Stimulated activated naive B cell treated with anti-CD40 and anti-IgM and Interleukin-4, amounts not matched to agents 10 μg/mL and 1 μg/mL and 100 μg/mL, for 72 hours (primary cell): ENCODE data around the gene CYBA.

Experiments used
- ATAC-seq, 2 donors: fragments of 150-1000 bp; cut with Tn5 transposase; replicated peaks; 2 replicates each; pipeline ENCODE4 v1.10.0; 2021; ENCODE audit warnings: moderate library complexity in 1 of 2
- DNase-seq: peaks from one replicate; pipeline ENCODE4 v3.0.0; 2021
- H3K27ac Mint-ChIP-seq: one replicate; pipeline ENCODE4 v1.8.0; 2022; ENCODE audit warnings: mild to moderate bottlenecking, mixed read lengths
- H3K27me3 Mint-ChIP-seq, 2 donors: one replicate each; pipeline ENCODE4 v1.8.0; 2022; ENCODE audit warnings: mixed read lengths in 2 of 2
- H3K36me3 Mint-ChIP-seq, 2 donors: one replicate each; pipeline ENCODE4 v1.8.0; 2022; ENCODE audit warnings: mixed read lengths in 2 of 2, mild to moderate bottlenecking in 1 of 2
- H3K4me1 Mint-ChIP-seq, 2 donors: one replicate each; pipeline ENCODE4 v1.8.0; 2022; ENCODE audit warnings: mixed read lengths in 2 of 2, mild to moderate bottlenecking in 1 of 2
- H3K4me3 Mint-ChIP-seq, 2 donors: one replicate each; pipeline ENCODE4 v1.8.0; 2022; ENCODE audit warnings: mild to moderate bottlenecking in 2 of 2, mixed read lengths in 2 of 2, moderate library complexity in 1 of 2
- H3K9me3 Mint-ChIP-seq, 2 donors: one replicate each; pipeline ENCODE4 v1.8.0; 2022; ENCODE audit warnings: mixed read lengths in 2 of 2, mild to moderate bottlenecking in 1 of 2

CYBA gene

GRCh38 chr16:88651276-88651988 lies 579 bp upstream of the CYBA start:
- ATAC-seq, result peak; percentile 87 to 89
- peak overlapping the region; percentile 92 to 96 for H3K4me3 Mint-ChIP-seq
- no peaks in the 10 kb centered on the region for H3K27me3 Mint-ChIP-seq
- H3K27ac Mint-ChIP-seq, result peak overlapping the region; percentile 98
- H3K9me3 Mint-ChIP-seq, result no peaks in the 10 kb centered on the region
- DNase-seq, result peak; percentile 94
- H3K4me1 Mint-ChIP-seq, result peaks cover 33 to 58% of the 10 kb centered on the region in 2 donors
- peaks cover 50 to 52% of the 10 kb centered on the region in 2 donors for H3K36me3 Mint-ChIP-seq

DNA sequence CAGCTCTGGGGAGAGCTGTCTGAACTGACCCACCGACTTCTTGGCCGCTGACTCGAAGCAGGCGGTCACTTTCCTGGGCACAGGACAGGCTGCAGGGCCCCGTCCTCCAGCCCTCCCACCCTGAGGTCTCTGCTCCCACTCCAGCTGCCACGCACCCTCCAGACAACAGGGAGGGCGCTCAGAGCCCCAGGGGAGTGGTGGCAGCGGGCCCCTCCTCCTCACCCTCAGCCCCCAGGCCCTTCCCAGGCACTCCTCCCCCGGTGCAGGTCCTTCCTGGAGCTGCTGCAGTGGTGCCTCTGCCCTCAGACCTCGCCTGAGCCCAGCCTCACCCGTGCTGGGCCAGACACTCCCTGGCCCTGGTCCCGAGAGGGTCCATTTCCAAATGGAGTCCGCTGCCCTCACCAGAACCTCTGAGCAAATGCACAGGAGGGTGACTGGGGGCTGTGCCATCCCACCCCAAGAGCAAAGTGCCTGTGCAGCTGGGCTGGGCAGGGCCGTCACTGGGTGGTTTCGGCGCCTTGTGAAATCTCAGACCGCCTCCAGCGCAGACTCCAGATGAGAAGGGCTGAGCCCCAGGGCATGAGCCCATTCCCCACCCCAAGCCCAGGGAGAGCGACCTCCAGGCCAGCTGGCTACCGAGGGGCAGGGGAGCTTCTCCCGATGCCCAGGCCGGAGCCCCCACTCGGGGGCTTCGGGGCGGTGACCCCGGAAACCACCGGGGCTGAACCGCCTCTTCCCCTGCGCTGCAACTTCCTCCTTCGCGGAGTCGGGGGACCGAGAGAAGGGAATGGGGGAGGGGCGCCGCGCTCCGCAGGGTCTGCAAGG lies 717 bp downstream of the CYBA start:
- Mint-ChIP-seq H3K27me3 (no peaks in the 10 kb centered on the region), H3K4me1 (peaks cover 35 to 71% of the 10 kb centered on the region in 2 donors), H3K36me3 (peaks cover 52 to 53% of the 10 kb centered on the region in 2 donors), H3K9me3 (no peaks in the 10 kb centered on the region), H3K27ac (peak overlapping the region; percentile 98), H3K4me3 (peak overlapping the region; percentile 92 to 96)
- ATAC-seq (peak; percentile 14 to 15), DNase-seq (peak; percentile 50)

GRCh38 chr16:88649195-88649923 lies 1.5 kb downstream of the CYBA start:
- ATAC-seq (no peak), DNase-seq (no peak)
- Mint-ChIP-seq H3K27ac (peak overlapping the region; percentile 98), H3K4me1 (peaks cover 35 to 79% of the 10 kb centered on the region in 2 donors), H3K36me3 (peaks cover 53% of the 10 kb centered on the region in 2 donors), H3K4me3 (peak overlapping the region; percentile 92 to 96), H3K9me3 (no peaks in the 10 kb centered on the region), H3K27me3 (no peaks in the 10 kb centered on the region)

DNA sequence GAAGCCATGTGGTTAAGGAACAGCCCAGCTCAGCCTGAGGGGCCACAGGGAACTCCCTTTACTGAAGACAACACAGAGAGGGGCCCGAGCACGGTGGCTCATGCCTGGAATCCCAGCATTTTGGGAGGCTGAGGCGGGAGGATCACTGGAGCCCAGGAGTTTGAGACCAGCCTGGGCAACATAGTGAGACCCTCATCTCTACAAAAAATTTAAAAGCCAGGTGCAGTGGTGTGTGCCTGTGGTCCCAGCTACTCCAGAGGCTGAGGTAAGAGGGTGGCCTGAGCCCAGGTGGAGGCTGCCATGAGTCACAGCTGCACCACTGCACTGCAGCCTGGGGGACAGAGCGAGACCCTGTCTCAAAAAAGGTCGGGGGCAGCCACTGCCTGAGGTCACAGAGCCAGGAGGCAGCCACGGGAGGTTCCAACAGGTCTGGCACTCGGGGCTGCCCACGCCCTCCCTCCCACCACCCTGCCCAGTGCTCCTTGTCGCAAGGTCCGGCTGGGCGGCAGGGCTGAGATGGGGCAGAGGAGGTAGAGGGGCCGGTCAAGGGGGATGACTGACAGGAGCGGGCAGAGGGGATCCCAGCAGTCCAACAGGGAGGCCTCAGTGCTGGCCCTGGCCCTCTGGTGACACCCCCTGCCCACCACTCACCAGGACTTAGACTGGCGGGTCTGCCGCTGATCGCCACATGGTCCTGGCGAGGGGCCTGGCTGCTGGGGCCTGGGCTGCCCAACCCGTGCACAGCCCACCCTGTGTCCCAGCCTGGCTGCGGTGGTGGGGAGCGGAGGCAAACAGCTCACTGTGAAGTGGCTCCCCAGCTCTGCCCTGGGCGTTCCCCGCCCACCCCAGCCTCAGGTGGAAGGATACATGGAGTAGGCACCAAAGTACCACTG lies 3.4 kb downstream of the CYBA start:
- peak overlapping the region; percentile 44 to 51 for H3K4me3 Mint-ChIP-seq
- ATAC-seq (no peak), DNase-seq (no peak)
- H3K36me3 Mint-ChIP-seq, result peaks cover 46 to 47% of the 10 kb centered on the region in 2 donors
- no peaks in the 10 kb centered on the region for H3K9me3 Mint-ChIP-seq
- H3K27ac Mint-ChIP-seq, result peak overlapping the region; percentile 76
- H3K4me1 Mint-ChIP-seq, result peaks cover 34 to 80% of the 10 kb centered on the region in 2 donors
- H3K27me3 Mint-ChIP-seq, result no peaks in the 10 kb centered on the region

- Mint-ChIP-seq H3K4me1 (peaks cover 33 to 80% of the 10 kb centered on the region in 2 donors), H3K4me3 (peak overlapping the region in 1 of 2 donors; percentile 19)
Measured at GRCh38 chr16:88646345-88647034, 4.4 kb downstream of the CYBA start.

GRCh38 chr16:88645941-88646340 lies 4.9 kb downstream of the CYBA start:
- H3K4me1 Mint-ChIP-seq, result peaks cover 32 to 80% of the 10 kb centered on the region in 2 donors
- no peaks in the 10 kb centered on the region for H3K27me3 Mint-ChIP-seq
- no peak overlapping the region for H3K4me3 Mint-ChIP-seq
- H3K36me3 Mint-ChIP-seq, result peaks cover 49 to 51% of the 10 kb centered on the region in 2 donors
- no peaks in the 10 kb centered on the region for H3K9me3 Mint-ChIP-seq
- ATAC-seq (no peak), DNase-seq (no peak)
- H3K27ac Mint-ChIP-seq, result no peak overlapping the region

More at GRCh38 chr16:88646345-88647034, 4.4 kb downstream of the CYBA start:
- peaks cover 51 to 53% of the 10 kb centered on the region in 2 donors for H3K36me3 Mint-ChIP-seq
- no peaks in the 10 kb centered on the region for H3K9me3 Mint-ChIP-seq
- ATAC-seq (no peak), DNase-seq (no peak)
- peak overlapping the region; percentile 25 for H3K27ac Mint-ChIP-seq
- H3K27me3 Mint-ChIP-seq, result no peaks in the 10 kb centered on the region

- DNase-seq (no peak), ATAC-seq (no peak)
- Mint-ChIP-seq H3K27me3 (peaks cover 0 to under 1% of the 10 kb centered on the region in 2 donors), H3K27ac (peak overlapping the region; percentile 25), H3K4me3 (no peak overlapping the region), H3K9me3 (no peaks in the 10 kb centered on the region), H3K36me3 (peaks cover 45 to 54% of the 10 kb centered on the region in 2 donors), H3K4me1 (peaks cover 35 to 84% of the 10 kb centered on the region in 2 donors)
Measured at GRCh38 chr16:88645455-88645854, 5.4 kb downstream of the CYBA start.

- peaks cover 39 to 92% of the 10 kb centered on the region in 2 donors for H3K4me1 Mint-ChIP-seq
- no peak overlapping the region for H3K27ac Mint-ChIP-seq
- peaks cover 0 to 5% of the 10 kb centered on the region in 2 donors for H3K27me3 Mint-ChIP-seq
- no peaks in the 10 kb centered on the region for H3K9me3 Mint-ChIP-seq
- DNase-seq (no peak), ATAC-seq (no peak)
- H3K4me3 Mint-ChIP-seq, result no peak overlapping the region
- H3K36me3 Mint-ChIP-seq, result peaks cover 33 to 40% of the 10 kb centered on the region in 2 donors
Measured at GRCh38 chr16:88643644-88643932, 7.3 kb downstream of the CYBA start.

DNA sequence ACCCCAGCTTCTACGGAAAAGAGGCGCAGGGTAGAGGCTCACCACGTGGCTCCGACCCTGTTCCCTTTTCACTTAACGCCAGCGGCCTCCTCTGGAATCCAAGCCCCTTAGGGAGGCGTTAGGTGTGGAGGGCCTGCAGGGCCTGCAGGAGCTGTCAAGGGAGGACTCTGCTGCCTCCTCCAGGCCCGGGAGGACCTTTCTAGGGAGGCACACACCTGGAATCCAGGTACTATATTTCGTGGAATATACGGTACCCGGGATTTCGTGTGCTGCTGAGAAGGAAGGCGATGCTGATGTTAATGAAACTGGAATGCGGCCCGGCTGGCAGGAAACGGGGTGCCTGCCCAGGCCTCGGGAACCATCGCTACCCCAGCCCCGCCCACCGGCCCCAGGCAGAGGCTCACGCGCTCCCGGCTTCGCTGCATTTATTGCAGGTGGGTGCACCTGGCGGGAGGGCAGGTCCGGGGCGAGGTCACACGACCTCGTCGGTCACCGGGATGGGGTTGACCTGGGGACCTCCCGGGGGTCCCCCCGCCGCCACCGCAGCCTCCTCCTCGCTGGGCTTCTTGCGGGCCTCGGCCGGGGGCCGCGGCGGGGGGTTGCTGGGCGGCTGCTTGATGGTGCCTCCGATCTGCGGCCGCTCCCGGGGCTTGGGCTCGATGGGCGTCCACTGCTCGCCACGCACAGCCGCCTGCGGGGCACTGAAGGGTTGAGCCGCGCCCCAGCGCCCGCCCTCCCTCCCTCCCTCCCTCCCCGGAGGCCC lies 7.8 kb downstream of the CYBA start:
- Mint-ChIP-seq H3K27me3 (peaks cover 0 to 5% of the 10 kb centered on the region in 2 donors), H3K9me3 (no peaks in the 10 kb centered on the region), H3K4me1 (peaks cover 42 to 92% of the 10 kb centered on the region in 2 donors), H3K4me3 (no peak overlapping the region), H3K27ac (no peak overlapping the region), H3K36me3 (peaks cover 33 to 40% of the 10 kb centered on the region in 2 donors)
- DNase-seq, result no peak
- ATAC-seq, result no peak

DNA sequence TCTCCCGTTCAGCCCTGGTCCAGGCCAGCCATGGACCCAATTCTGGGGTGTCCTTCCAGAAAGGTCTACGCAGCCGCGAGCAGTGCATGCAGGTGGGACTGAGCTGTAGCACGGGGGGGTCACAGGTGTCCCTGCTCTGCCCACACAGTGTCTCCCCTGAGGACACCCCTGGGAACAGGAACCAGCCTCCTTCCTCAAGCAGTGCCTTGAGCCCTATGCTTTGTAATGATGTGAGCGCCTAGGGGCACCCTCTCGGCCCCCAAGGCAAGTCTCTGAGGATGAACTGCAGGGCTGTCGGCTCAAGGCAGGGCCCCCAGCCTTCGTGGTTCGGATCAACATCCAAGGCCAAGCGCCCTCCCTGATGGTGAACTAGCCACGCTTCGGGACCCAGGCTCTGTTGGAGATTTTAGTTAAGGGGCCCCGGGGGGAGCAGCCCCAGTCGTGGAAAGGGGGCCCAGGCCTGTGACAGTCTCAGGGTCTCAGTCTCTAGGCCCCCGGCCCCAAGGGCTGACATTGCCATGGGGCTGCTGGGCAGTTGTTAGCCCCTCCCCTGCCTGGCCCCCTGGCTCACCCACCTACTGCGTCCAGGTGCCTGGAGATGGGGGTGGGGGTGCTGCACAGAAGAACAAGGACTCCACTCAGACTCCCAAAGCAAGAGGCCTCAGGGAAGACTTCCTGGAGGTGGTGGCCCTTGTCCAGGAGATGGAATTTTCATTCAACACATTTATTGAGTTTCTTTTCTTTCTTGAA lies 10.2 kb downstream of the CYBA start:
- H3K27me3 Mint-ChIP-seq, result peaks cover 0 to 5% of the 10 kb centered on the region in 2 donors
- ATAC-seq, result peak; percentile 27 to 35
- H3K36me3 Mint-ChIP-seq, result peaks cover 29 to 35% of the 10 kb centered on the region in 2 donors
- H3K9me3 Mint-ChIP-seq, result no peaks in the 10 kb centered on the region
- H3K4me3 Mint-ChIP-seq, result peak overlapping the region in 1 of 2 donors; percentile 65
- H3K4me1 Mint-ChIP-seq, result peaks cover 56 to 87% of the 10 kb centered on the region in 2 donors
- H3K27ac Mint-ChIP-seq, result peak overlapping the region; percentile 95
- no peak for DNase-seq

DNA sequence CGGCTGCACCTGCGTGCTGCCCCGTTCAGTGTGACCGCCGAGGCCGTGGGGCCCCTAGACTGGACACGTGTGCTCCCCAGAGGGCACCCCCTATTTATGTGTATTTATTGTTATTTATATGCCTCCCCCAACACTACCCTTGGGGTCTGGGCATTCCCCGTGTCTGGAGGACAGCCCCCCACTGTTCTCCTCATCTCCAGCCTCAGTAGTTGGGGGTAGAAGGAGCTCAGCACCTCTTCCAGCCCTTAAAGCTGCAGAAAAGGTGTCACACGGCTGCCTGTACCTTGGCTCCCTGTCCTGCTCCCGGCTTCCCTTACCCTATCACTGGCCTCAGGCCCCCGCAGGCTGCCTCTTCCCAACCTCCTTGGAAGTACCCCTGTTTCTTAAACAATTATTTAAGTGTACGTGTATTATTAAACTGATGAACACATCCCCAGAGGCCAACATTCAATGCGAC lies 10.8 kb downstream of the CYBA start:
- Mint-ChIP-seq H3K27me3 (peaks cover 0 to 5% of the 10 kb centered on the region in 2 donors), H3K9me3 (no peaks in the 10 kb centered on the region), H3K4me1 (peaks cover 57 to 87% of the 10 kb centered on the region in 2 donors), H3K36me3 (peaks cover 23 to 30% of the 10 kb centered on the region in 2 donors), H3K4me3 (peak overlapping the region in 1 of 2 donors; percentile 65), H3K27ac (peak overlapping the region; percentile 95)
- ATAC-seq (peak; percentile 5 to 9), DNase-seq (no peak)
